ENCODE measurements around the gene MXI1.

MXI1 gene

DNA sequence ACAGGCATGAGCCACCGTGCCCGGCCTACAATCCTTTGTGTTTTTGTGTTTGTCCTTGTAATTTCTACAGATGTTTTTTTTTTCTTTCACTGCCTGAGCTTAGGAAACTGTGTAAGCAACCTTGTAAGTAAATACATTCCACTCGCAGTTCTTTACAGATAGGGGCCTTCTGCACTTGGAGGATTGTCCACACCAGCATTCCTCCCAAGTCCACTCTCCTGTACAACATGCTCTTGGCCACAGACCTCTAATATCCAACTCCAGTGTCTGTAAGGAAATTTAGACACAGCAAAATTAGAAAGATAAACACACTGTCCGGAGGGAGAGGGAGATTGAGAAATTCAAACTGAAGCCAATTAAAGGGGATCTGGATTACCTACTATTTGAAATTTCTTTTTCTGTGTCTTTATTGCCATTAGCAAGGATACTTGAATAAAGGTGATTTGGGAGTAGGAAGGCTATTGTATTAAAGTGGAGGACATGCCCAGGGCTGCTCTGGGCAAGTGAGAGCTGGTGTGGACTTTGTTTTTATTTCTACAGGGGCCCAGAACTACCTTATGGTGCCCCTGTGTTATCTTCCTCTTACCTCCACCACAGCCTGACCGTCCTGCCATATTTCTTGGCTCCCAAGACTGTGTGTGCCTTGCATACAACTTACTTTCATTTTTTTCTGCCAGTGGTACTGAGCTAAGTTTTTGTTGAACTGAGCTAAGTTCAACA is 9.7 kb downstream of the MXI1 start:
- DNase-seq: peak; percentile 30

GRCh38 chr10:110217662-110218008 is 10.2 kb downstream of the MXI1 start:
- DNase-seq: peak; percentile 48

- no peak for DNase-seq
Observed at GRCh38 chr10:110218632-110219031, 11.2 kb downstream of the MXI1 start.

- DNase-seq: no peak
Observed at GRCh38 chr10:110219884-110220283, 12.5 kb downstream of the MXI1 start.

DNA sequence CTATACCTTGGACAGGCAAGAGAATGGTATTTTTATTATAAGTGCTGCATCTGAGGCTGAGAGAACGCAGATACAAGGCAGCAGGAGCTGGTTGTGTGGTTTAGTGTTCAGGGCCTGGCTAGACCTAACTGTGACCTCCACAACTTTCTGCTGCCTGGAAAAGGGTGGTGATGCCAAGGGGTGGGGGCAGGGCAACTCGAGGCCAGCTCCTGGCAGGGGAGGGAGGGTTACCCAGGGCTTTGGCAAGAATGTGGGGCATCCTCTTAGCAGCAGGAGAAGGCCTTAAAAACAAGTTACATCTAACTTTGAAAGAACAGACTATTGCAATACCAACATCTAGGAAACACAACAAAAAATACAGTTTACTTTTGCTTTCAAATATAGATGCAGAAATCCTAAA is 13.0 kb downstream of the MXI1 start:
- no peak for DNase-seq

DNA sequence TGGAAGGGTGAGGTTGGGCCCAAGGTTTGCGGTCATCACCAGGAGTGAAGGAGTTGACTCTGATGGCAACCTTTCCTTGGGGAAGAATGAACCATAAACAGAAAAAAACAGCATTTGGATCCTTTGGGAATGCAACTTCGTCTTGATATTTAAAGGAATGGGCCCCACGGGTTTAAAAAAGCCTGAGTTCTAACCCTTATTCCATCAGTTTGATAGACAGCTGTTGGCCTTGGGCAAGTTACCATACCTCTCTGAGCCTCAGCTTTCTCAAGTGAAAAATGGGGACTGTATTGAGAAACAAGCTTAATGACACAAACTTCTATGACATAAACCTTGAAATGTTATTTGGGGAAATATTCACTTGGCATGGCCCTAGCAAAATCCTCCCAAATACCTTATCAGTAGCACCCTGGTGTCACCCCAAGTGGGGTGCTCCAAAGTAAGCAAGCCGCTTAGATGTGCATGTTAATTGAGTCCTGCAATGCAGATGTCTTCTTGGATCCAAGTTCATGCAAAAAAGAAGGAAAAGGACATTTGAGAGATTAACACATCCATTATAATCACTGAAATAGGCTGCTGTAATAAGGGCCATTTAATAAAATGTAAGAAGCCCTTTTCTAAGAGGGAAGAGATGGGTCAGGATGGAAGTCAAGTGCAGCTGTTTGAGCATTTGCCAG is 13.8 kb downstream of the MXI1 start:
- DNase-seq: peak; percentile 51

GRCh38 chr10:110221721-110222261 is 14.4 kb downstream of the MXI1 start:
- DNase-seq: peak; percentile 97

DNA sequence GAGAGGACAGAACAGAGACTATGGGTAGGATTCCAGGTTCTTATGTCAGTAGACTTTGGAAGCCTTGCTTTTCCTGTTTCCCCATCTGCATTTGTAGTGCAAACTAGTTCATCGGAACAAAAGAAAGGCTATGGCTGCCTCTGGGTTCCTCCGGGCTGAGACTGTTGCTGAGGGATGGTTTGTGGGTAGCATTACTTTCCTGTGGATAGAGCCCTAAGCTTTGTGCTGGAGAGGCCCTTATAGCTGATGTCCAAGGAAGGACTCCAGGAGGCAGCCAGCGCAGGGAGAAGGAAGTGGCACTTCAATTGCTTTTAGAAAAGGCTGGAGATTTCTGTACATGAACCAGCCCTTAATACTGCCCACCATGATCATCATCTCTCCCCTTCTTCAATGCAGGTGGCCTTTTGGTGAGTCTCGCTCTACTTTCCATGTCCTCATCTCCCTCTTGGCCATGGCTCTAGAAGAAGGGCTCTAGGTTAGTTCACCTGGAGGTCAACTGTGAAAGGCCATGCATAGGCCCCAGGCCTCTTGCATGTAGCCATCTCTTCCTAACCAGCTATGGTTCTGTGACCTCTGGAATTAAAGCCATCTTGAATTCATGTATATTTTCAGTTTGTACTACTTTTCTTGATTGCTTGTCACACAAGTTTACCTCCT is 15.4 kb downstream of the MXI1 start:
- no peak for DNase-seq

GRCh38 chr10:110223298-110223925 is 16.0 kb downstream of the MXI1 start:
- no peak for DNase-seq

- peak; percentile 32 for DNase-seq
Observed at GRCh38 chr10:110224992-110225391, 17.6 kb downstream of the MXI1 start.

GRCh38 chr10:110225441-110225755 is 18.0 kb downstream of the MXI1 start:
- DNase-seq: no peak

- peak; percentile 96 for DNase-seq
Observed at GRCh38 chr10:110225756-110226542, 18.5 kb downstream of the MXI1 start.

DNA sequence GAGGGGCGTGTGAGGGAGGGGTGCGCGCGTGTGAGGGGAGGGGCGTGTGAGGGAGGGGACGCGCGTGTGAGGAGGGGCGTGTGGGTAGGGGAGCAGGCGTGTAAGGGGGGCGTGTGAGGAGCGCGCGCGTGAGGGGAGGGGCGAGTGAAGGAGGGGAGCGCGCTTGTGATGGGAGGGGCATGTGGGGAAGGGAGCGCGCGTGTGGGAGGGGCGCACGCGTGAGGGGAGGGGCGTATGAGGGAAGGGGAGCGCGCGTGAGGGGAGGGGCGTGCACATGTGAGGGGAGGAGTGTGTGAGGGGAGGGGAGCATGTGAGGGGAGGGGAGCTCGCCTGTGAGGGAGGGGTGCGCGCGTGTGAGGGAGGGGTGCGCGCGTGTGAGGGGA is 19.1 kb downstream of the MXI1 start:
- peak; percentile 93 for DNase-seq

- DNase-seq: peak; percentile 67
Observed at GRCh38 chr10:110226926-110227641, 19.7 kb downstream of the MXI1 start.

DNA sequence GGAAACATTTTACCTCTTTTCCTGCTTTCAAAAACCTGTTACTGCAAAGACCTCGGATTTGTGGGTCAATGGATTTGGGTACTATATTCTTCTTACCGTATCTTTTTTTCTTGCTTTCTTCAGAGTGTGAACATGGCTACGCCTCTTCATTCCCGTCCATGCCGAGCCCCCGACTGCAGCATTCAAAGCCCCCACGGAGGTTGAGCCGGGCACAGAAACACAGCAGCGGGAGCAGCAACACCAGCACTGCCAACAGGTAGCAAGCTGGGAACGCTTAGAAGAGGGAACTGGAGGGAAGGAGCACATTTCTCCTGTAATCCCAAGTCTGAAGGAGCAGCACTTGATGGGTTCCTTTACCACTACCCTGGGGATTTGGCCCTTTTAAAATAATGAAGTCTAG is 20.7 kb downstream of the MXI1 start:
- no peak for DNase-seq

GRCh38 chr10:110229155-110229554 is 21.8 kb downstream of the MXI1 start:
- no peak for DNase-seq

- DNase-seq: no peak
Observed at GRCh38 chr10:110233846-110234245, 26.4 kb downstream of the MXI1 start.

GRCh38 chr10:110237894-110238480 is 30.6 kb downstream of the MXI1 start:
- DNase-seq: no peak

DNA sequence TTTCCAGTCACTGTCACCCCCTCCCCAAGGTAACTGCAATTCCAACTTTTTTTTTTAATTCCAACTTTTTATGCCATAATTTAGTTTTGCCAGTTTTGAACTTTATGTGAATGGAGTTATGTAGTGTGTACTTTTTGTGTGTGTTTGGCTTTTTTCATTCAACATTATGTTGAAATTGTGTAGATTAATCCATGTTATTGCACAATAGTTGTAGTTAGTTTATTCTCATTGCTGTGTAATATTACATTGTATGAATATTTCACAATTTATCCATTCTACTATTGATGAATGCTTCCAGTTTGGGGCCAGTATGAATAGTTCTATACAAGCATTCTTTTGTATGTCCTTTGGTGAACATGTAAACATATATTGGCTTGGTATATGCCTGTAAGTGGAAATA is 32.5 kb downstream of the MXI1 start:
- no peak for DNase-seq

DNA sequence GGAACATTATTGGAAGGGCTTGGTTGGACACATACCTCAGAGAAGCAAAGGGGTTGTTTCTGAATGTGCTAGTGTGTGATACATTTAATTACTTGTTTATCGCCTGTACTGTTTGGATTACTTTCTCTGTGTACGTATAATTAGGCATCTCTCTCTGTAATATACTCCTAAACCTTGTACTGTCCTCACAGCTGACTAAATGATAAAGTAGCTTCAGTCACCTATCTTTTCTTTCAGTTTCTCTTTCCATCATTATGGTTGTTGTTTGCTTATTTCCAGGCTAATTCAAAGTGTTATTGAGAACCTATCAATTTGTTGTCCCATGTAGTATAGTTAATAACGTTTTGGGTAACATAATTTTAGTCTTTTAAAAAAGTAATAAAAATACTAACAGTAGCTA is 34.0 kb downstream of the MXI1 start:
- DNase-seq: no peak

GRCh38 chr10:110241841-110242240 is 34.4 kb downstream of the MXI1 start:
- no peak for DNase-seq

DNA sequence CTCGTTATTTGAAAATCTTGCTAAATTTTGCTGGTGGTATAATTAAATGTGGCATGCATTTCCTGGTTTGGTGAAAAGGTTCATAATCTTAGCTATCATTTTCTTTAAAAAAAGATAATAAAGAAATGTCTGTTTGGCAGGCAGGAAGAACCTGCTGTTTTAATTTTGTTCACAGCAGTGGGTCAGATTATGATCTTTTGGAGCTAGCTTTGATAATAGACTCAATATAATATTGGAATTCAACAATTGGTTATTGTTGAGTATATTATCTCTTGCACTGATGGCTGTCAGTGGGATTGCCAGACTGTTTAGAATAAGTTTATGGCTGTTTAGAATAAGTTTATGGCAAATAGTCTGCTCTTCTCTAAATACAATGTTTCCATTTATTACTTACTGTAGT is 35.1 kb downstream of the MXI1 start:
- no peak for DNase-seq

All from hematopoietic multipotent progenitor cell treated with erythropoietin and hydrocortisone succinate and interleukin-3 and kit ligand, for 6 days (in vitro differentiated cells).